Measurements from ENCODE around the gene MLLT3.

DNA sequence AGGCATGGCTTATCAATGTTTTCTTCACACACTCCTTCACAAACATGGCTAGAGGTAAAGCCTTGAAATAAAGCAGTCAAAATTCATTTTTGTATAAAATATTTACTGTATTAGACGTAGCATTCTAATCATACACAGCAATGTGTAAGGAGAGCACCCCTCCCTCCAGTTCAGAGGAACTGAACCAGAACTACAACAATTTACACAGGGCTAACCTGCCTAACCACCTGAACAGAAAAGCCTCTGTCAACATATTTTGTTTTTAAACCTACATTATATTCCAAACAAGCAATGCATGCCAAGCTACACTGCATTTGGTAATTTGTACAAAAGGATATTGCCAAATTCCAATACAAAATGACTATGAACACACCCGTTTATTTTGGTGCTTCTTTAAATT, 41.6 kb downstream of the MLLT3 start:
- TF ChIP-seq, protein P1, sequence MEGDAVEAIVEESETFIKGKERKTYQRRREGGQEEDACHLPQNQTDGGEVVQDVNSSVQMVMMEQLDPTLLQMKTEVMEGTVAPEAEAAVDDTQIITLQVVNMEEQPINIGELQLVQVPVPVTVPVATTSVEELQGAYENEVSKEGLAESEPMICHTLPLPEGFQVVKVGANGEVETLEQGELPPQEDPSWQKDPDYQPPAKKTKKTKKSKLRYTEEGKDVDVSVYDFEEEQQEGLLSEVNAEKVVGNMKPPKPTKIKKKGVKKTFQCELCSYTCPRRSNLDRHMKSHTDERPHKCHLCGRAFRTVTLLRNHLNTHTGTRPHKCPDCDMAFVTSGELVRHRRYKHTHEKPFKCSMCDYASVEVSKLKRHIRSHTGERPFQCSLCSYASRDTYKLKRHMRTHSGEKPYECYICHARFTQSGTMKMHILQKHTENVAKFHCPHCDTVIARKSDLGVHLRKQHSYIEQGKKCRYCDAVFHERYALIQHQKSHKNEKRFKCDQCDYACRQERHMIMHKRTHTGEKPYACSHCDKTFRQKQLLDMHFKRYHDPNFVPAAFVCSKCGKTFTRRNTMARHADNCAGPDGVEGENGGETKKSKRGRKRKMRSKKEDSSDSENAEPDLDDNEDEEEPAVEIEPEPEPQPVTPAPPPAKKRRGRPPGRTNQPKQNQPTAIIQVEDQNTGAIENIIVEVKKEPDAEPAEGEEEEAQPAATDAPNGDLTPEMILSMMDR (IDR thresholded peaks at IDR 0.05 in 4 of 5, conservative IDR thresholded peaks at IDR 0.05 in 1 of 5), result no peak
- no peak for TF ChIP-seq POLR2A (IDR thresholded peaks at IDR 0.05)
